GM19238 (cell line): Measurements from ENCODE around the gene DIPK2A.

ENCODE experiments used
- DNase-seq: peaks from one replicate; pipeline ENCODE4 v3.0.0; 2011; ENCODE audit warnings: low spot score; ENCODE audit not compliant: insufficient read length

Gene DIPK2A

DNA sequence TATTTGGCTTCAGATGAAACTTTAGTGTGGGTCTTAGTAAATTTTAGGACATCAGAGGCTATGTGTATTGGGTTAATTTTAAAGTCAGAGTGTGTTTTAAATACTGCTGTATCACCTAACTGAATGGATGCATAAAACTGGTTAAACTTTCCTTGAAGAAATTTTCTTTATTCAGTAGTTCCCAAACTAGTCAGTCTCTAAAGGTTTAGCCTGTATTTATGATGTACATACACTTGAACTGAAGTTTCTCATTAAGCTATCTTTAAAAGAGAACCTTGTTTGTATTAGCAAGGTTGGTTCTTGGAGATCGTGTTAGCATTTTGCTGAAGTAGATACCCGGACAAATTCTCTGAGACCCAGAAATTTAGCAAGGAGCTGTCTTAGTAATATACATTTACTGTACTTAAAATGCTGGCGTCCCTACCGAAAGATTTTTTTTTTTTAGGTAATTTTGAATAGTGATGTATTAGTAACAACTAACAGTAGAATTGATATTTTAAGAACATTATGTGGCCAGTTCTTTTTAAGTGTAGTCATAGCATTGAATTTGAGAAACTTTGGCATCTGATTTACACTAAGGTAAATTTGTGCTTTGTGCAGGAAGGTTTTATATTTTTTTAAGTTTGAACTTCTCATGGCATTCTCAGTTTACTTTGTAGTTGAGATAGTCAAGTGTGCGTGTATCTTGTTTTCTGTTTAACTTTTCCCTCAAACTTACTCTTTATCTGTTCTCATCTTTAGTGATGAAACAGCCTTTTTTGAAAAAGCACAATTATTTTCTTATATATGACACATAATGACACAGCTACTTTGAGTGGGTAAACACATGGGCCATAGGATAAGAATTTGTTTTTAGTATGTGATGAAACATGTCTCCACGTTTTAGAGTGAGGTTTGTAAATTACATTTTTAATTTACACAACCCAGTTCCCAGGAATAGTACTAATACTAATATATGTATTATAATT is 2.9 kb downstream of the DIPK2A start:
- DNase-seq: no peak

- DNase-seq: no peak
Observed at GRCh38 chr3:143975554-143976152, 4.0 kb downstream of the DIPK2A start.

GRCh38 chr3:143977341-143978262 is 6.0 kb downstream of the DIPK2A start:
- DNase-seq: no peak

DNA sequence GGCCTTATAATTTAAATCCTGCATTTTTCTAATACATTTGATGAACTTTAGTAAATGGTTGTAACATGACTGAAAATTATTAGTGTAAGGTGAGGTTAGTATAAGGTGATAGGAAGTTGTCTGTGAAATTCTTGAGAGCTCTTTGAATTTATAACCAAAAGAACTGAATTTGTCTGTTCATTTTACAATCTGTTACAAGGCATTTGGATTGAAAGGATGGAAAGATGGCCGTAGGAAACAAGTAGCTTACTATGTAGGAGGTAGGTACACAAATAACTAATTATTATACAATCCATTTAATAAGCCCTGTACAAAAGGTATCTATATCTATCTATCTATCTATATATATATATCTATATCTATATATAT is 6.6 kb downstream of the DIPK2A start:
- DNase-seq: no peak

GRCh38 chr3:143979041-143979440 is 7.4 kb downstream of the DIPK2A start:
- no peak for DNase-seq

DNA sequence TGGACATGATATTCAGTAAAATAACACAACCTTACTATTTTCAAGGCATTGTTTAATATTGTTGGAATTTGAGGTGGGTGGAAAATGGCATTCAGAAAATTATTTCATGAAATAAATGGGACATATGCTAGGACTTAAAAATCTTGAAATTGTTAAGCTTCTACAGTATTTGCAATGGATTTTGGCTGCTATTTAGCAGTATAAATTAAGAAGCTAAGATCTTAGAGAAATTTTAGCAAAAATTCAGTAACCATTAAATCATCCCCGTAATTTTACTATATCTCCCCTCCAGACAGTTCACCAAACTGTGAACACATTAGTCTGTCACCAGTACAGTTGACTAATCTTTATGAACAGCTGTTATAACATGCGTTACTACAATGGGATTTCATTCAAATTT is 8.2 kb downstream of the DIPK2A start:
- DNase-seq: no peak

DNA sequence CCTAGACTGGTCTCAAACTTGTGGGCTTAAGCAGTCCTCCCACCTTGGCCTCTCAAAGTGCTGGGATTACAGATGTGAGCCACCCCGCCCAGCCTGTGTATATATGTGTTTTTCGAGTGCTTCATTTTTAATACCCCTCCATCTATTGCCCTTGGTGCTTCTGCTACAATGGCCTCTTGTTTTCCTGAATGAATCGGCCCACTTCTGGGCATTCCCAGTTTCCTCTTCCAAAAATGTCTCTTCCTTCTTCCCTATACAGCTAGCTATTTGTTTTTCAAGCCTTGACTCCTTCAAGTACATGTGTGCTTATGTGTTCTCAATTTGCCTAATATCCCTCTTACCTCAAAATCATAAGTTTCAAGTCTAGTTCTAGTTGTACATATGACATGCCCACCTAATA is 16.7 kb downstream of the DIPK2A start:
- DNase-seq: no peak

DNA sequence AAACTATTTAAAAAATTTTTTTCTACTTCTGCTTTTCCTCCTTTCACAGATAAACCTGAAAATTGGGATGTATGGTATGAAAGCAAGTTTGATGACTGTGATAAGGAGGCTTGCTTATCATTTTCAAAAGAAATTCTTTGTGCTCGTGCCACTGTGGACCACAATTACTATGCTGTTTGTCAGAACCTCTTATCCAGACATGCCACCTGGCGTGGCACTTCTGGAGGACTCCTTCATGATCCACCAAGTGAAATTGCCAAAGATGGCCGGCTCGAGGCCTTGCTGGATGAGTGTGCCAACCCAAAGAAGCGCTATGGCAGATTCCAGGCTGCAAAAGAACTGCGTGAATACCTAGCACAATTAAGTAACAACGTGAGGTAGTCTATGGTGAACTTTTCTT is 17.8 kb downstream of the DIPK2A start:
- DNase-seq: no peak

- no peak for DNase-seq
Observed at GRCh38 chr3:143991713-143992112, 20.1 kb downstream of the DIPK2A start.

- no peak for DNase-seq
Observed at GRCh38 chr3:143998266-143998665, 26.6 kb downstream of the DIPK2A start.

- no peak for DNase-seq
Observed at GRCh38 chr3:144003051-144003450, 31.4 kb downstream of the DIPK2A start.

DNA sequence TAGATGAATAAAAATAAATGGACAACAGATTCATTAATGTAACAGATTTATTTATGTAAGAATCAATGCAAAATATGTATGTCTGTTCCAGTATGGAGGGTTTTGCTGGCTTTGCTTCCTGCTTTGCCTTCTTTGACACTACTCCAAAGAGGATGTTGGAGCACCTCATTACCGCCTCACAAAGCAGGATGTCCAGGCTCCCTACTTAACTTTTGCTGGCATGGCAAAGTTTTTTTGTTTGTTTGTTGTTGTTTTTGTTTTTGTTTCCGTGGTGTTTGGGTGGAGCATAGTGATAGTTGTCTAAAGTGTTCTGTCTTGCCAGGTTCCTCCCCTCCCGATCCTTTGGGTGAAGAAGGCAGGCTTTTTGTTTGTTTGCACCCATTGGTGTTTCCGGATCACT is 38.7 kb downstream of the DIPK2A start:
- no peak for DNase-seq

- no peak for DNase-seq
Observed at GRCh38 chr3:144011251-144011799, 39.7 kb downstream of the DIPK2A start.

DNA sequence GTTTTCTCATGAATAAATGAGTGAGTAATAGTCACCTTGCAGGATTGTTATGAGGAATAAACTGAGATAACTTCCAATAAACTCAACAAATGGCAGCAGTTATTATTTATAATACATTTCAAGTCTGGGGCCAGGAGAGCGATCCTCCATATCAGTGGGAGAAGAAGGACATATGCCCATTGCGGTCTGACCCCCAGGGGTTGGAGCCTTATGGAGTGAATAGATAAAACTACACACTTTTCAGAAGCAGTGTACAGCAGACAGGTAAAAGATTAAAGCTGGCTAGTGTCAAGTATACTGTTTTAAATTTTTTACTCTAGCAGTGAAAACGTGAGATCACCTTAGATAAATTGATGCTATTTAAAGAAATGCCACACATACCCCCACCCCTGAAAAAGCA is 43.5 kb downstream of the DIPK2A start:
- DNase-seq: no peak

DNA sequence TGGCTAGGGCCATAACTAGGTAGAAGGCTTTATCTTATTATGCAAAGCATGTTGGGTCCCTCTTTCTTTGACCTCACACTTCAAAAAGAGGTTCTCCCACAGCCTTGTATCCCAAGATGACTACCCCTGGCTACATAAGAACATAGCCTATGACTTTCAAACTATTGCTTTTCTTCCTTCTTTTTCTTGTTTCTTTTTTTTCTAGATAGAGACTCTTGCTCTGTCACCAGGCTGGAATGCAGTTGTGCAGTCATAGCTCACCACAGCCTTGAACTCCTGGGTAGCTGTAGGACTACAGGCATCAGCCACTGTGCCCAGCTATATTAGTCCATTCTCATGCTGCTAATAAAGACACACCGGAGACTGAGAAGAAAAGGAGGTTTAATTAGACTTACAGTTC is 47.2 kb downstream of the DIPK2A start:
- DNase-seq: no peak
